ENCODE results near the gene CDHR1.
"Not testable (repeated sequence)": the region's sequence is repeated elsewhere in the genome, so short reads cannot be mapped to it uniquely, and the experiment has no call there.

CDHR1 gene

DNA sequence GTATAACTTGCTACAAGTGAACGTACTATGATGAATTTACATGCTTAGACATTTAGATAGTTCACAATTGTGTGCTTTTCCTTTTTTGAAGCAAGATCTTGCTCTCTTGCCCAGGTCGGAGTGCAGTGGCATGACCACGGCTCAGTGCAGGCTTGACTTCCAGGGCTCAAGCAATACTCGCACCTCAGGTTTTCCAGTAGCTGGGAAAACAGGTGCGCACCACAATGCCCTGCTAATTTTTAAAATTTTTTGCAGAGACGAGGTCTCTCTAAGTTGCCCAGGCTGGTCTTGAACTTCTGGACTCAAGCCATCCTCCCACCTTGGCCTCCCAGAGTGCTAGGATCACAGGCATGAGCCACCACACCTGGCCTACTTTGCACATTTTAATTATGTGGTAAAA, 18.9 kb upstream of the CDHR1 start:
- no peak for DNase-seq

DNA sequence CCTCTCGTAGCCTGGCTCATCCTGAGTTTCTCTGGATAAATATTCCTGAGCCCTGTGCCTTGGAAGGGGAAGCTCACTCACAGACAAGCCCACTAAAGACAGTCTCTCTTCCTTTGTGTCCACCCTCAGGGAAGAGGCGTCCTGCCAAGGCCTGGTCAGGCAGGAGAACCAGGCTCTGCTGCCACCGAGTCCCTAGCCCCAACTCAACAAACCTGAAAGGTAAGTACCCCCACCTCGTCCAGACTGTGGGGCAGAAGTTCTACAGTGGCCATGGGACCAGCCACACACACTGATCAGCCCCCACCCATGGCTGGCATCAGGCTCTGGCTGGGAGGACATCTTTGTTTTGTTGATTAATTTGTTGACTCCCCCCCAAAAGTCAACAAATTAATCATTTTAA, 18.0 kb upstream of the CDHR1 start:
- DNase-seq = no peak

DNA sequence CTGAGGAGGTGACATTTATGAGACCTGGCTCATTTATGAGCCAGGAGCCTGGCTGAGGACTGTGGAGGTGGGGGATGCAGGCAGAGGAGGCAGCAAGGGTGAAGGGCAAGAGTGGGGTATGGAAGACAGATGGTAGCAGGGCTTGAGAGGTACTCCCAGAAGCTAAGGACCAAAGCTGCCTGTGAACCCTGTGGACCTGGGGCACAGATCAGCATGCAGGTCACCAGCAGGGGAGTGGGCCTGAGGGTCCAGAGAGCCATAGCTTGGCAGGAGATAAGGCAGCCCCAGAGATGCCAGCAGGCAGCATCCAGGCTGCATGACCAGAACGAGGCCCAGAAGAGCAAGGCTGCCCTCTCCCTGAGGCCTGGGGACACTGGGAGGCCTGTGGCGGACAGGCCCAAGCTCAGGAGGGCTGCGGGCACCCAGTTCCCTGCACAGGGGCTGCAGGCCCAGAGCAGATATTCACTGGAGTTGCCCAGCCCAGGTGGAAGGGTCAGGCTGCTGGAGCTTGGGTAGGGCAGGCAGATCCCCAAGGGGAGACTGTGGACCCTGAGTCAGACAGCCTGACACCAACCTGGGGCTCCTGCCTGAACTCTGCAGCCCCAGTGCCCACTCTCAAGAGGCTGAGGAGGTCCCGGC, 17.4 kb upstream of the CDHR1 start:
- DNase-seq = no peak

DNA sequence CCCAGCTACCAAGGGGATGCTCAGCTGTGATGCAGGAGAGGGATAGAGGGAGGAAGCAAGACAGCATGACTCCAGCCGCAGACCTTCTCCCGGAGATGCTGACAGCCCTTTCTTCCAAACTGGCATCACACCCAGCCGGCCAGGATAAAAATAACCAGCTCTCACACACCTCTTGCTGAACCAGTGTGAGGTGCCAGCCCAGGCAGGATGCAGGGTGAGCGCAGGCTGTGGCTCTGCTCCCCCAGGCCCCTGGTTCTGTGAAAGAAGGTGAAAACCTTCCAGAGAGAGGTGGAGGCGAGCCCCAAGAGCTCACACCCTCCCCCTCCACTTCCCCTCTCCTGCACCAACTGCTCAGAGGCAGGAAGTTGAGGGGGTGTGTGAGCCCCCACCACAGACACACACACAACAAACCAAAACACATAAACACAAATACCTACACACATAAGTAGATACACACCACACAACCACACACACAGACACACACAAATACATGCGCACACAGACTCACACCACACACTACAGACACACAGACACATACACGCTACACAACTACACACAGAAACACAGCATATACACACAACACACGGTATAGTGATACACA, 16.7 kb upstream of the CDHR1 start:
- DNase-seq = peak; percentile 76

DNA sequence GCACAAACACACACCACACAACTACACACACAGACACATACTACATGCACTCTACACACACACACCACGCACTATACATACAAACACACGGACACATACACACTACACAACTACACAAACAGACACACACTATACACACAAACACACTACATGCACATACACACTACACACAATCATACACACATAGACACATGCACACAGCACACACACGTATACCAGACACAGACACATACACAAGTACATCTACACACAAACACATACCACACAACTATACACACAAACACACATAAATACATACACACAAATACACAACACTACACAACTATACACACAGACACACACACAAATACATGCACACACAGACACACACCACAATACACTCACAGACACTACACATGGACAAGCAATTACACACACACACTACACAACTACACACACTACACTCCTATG, 16.2 kb upstream of the CDHR1 start:
- DNase-seq = no peak

DNA sequence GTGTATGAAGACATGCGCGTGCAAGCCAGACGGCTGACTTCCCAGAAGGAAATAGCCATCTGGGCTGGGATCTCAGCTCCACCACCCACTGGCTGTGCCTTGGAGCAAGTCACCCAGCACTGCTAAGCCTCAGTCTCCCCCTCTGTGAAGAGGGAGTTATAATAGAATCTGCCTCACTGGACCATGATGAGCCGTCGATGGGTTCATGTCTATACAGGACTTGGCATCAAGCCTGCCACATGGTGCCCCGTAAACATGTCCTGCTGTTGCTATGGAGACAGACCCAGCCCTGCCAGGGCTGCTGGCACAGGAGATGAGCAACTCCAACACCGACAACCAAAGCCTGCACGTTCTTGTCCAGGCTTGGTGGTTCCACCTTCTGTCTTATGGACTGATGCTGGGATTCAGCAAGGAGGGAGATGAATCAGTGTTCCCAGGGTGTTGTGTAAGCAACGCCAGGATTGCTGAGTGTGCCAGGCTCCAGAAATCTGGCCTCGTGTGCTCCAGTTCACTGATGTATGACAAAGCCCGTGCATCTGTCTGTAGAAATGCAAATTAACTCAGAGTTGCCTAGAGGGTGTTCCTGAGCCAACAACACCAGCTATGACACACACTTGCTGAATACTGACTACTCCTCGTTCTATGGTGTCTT, 15.2 kb upstream of the CDHR1 start:
- peak; percentile 38 for DNase-seq

DNA sequence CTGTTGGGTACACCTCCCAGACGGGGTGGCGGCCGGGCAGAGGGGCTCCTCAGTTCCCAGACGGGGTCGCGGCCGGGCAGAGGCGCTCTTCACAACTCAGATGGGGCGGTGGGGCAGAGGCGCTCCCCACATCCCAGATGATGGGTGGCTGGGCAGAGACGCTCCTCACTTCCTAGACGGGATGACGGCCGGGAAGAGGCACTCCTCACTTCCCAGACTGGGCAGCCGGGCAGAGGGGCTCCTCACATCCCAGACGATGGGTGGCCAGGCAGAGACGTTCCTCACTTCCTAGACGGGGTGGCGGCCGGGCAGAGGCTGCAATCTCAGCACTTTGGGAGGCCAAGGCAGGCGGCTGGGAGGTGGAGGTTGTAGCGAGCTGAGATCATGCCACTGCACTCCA, 14.0 kb upstream of the CDHR1 start:
- DNase-seq = not testable (repeated sequence)

DNA sequence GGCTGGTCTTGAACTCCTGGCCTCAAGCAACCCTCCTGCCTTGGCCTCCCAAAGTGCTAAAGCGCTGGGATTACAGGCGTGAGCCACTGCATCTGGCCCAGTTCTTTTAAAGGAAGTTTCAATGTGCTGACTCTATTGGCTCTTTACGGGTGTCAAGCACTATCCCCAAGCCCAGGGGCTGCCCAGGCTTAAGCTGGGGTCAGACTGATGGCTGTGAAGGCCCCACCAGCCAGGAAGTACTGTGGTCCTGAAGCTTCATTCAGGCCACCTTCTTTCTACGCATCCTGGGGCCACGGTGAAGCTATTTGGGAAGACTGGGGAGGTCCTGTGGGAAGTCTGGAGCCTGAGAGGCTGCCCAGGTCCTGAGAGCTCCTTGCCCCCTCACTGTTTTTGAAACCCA, 12.7 kb upstream of the CDHR1 start:
- DNase-seq = no peak

DNA sequence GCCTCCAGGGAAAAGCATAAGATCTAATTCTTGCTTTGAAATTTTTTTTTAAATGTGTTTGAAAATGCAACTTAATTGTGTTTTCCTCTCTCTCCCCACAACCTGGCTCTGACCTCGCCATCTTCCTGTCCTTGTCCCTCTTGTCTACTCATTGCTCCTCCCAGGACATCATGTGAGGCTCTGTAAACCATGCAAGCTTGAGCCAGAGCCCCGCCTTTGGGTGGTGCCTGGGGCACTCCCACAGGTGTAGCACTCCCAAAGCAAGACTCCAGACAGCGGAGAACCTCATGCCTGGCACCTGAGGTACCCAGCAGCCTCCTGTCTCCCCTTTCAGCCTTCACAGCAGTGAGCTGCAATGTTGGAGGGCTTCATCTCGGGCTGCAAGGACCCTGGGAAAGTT, 9.8 kb upstream of the CDHR1 start:
- no peak for DNase-seq

DNA sequence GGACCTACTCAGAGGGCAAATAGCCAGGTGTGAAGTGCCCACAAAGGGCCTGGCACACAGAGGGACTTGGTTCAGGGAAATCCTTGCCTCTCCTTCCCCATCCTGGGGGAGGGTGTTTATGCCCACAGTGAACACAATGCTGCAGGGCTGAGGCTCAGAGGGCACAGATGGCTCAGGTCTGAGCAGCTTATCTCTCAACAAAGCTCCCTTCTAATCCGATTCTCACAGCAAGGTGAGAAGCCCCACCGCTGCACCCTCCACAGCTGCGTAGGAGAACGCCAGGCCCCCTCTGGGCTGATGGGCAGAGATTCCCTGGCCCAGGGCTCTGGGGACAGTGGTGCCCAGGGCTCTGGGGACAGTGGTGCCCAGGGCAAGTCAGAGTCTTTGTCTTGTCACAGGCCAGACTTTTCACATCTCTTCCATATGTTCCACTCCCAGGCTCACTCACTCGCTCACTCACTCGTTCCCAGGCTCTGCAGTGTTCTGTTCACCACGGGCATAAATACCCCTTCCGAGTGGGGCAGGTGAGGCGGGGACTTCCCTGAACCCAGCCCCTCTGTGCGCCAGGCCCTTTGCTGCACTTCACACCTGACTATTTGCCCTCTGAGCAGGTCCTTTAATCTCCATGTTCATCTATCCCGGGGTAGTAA, 8.7 kb upstream of the CDHR1 start:
- DNase-seq = no peak

DNA sequence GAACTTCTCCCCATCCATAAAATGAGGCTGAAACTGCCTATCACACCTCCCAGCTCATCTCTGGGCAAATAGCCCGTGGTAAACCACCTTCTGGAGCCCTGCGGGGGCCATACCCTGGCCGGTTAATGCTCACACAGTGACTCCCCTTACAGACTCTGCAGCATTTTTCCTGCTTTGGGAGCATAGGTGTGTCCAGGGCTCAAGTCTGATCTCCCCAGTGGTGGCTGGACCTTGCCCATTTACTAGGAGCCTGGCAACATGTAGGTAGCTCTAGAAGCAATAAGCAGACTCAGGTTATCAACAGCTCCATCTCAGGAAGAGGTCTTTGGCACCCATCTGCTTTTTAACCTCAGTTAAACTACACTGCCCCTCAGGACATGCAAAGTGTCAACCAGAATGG, 5.5 kb upstream of the CDHR1 start:
- DNase-seq = no peak

DNA sequence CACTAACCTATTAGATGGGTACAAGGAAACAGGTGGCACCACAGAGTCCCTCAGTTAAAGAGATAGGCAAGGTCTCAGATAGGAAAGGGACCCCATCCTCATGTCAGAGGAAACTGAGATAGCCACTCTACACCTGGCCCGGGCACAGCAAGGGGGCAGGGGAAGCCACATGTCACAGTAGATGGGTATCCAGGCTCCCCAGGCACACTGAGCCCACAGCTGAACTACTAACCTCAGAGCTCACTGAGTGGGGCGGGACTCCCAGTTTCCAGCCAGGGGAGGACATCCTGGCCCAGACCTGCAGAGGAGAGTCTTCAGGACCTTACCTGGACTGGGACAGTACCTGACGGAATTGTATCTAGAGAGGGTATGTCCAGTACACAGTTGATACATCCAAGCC, 3.7 kb upstream of the CDHR1 start:
- no peak for DNase-seq

DNA sequence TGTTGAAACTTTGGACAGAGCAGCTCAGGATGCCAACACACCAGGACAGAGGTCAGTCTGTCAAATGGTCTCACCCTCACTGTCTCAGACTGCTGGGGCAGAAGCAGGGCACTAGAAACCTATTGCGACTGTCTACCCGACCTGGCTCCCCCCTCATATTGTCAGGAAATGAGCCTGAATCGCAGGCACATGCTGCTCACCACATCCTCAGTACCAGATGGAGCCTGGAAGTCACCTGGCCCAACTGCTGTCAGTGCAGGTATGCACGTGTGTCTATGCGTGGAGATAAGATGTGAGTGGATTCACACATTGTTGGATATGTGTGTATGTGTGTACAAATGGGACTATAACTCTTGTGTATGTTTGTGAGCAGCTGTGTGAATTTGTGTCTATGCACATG, 3.2 kb upstream of the CDHR1 start:
- peak; percentile 40 for DNase-seq

DNA sequence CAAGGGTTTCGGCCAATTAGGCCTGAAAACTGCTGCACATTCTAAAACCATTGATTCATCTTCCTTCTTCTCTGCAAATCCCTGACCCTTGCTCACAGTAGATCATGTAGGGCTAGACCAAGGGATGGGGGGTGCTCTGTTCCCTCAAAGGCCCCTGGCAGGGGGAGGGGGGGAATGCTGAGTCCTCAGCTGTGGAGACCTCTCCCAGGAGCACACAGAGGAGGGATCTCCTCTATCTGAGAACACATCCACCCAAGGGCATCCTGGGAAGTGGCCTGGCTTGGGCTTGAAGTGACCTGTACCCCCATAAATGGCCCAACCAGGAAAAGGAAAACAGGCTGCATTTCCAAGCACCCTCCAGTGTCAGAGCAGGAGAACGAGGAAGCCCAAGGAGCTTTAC, 1.0 kb upstream of the CDHR1 start:
- DNase-seq = no peak

DNA sequence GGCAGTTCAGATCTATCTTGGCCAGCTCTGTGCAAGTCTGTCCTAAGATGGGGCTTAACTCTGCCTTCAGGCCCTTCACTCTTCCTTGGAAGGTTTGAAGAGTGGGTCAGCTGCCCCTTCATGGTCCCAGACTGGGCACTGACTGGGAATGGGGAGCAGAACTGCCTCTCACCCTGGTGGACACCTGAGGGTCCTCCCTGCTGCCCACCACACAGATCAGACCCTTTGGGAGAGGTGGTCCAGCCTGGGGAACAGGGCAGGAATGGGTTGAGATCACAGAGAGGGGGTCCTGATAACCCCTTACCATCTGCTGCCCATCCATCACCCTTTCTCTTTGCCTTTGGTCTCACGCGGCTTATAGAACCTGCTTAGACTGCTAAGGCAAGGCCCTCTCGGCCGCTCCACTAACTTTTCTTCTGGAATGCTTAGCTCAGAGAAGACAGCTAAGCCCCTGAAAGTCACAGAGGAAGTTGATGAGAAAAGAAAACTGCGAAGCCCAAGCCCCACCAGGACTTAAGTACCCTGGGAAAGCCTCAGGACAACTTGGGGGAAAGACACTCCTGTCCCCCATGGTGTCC, 402 bp upstream of the CDHR1 start:
- no peak for DNase-seq

DNA sequence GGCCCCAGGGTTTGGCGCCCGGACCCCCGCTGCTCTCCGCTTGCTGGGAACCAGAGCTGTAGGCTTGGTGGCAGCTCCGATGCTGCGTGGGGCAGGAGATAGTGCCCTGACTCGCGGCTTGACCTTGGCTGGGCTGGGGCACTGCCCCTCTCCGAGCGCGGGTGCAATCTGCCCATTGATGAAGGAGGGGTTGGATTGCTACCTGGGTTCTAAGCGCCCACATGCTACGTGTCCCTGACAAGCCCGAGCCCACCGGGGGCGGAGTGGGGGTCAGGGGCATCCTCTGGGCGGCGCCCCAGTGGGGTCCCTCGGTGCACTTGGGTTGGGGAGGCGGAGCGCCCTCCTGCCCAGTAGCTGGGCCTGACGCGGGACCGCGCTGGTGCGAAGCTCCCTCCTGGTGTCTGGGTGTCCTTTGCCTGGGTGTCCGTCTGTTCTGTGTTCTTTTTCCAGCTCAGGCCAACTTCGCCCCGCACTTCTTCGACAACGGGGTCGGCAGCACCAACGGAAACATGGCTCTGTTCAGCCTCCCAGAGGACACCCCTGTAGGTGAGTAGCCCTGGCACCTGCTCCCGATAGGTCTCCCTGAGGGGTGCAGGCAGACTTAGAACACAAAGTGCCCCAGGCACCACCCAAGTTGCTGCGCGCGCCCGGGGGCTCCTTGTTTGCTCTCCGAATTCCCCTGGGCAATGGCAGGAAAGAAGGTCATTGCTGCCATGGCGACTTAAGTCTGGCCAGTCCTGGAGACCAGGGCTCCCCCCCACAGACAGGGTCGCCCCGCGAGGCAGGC, 900 bp downstream of the CDHR1 start:
- no peak for DNase-seq

DNA sequence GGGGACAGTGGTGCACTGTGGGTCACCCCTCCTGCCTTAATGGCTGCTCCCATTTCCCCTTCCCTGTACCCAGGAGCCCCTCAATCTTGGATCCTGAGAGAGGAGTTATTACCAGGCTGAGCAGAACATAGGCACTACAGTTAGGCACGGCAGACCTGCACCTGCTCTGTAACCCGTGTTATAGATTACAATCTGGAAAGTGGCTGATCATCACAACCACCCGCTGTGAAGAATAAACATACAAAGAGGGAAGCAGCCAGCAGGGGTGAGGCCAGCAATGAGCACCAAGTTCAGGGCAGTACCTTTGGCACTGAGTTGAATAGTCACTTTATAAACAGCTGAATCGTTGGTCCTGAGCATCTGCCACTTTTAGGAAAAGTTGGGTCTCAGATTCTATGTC, 1.7 kb downstream of the CDHR1 start:
- no peak for DNase-seq

DNA sequence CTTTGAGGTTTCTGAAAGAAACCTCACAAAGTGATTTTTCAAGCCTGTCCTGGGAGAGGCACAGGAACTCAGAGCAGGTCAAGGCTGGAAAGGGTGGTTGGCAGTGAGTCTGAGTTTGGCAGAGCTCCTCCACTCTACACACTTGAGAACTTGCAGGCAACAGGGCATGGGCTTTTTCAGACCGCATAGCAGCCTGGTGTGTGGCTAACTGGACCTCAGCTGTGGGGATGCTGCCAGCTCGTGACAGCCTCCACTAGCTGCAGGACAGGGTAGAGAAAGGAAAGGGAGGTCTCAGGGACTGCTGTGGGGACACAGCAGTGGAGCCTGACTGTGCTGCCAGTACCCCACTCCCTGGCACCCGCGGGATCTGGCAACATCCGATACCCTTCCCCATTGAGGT, 2.6 kb downstream of the CDHR1 start:
- DNase-seq = no peak

DNA sequence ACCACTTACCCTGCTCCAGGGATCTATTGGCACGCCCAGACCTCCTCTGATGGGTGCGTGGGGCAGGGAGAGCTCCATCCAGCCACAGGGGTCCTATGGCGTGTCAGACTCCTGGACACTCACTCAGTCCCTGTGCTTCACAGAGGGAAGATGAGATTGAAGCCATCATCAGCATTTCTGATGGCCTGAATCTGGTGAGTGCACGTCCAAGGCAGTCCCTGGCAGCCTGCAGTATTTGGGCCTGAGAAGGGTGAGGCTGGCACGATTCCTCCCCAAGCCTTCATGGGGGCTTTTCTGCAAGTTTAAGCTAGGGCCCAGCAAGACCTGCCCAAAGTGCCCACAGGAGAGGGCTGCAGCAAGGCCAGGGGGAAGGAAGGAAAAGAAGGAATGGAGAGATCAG, 3.3 kb downstream of the CDHR1 start:
- DNase-seq = no peak

DNA sequence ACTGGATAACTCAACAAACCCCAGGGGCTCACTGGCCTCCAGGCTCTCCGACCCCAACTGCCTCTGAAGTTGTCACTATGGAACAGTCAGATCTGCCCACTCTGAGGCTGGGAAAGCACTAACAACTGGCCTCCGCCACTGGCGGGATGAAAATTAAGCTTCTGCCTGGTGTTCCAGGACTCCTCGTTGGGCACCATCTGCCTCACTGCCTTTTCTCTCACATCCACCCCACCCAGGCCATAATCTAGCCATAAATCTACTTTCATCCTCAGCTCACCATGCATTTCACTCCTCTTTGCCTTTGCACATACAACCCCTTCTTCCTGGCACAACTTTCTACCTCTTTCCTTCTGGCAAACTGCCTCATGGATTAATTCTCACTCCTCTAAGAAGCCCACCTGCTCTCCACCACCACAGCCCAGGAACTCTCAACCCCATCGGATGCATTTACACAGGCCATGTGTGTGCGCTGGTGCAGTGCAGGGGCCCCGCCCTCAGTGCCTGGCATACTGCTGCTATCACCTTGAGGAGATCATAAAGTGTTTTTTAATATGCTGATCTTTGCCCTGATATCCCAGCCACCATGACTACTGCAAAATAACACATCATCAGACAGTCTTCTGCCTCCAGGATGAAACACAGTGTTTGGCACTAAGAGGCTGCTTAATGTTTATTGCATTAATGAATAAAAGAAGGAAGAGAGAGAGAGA, 4.0 kb downstream of the CDHR1 start:
- DNase-seq = no peak

DNA sequence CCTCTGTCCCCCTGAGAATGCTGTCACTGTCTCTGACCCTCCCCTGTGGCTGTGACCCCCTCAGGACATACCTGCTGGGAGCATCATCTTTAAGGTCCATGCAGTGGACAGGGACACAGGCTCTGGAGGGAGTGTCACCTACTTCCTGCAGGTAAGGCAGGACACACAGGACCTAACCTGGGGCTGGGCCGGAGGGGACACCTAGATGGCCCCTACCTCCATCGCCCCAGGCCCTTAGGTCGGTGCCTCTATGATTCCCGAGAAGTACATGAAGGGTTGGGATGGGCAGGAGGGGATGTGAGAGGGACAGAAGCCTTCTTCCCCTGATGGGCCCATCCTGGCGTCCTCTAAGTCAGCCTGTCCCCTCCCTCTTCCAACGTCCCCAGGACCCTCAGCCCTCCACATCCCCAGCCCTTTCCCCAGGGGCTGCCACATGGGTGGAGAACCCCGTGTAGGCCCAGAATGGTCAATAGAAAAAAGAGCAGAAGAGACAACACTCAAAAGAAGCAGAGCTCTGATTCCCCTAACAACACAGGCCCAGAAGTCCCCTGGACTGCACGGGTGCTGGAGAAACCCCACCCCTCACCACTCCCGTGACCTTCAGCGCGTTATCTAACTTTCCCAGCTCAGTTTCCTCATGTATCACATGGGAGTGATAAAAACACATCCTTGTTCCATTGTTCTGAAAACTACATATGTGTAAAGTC, 6.4 kb downstream of the CDHR1 start:
- no peak for DNase-seq

DNA sequence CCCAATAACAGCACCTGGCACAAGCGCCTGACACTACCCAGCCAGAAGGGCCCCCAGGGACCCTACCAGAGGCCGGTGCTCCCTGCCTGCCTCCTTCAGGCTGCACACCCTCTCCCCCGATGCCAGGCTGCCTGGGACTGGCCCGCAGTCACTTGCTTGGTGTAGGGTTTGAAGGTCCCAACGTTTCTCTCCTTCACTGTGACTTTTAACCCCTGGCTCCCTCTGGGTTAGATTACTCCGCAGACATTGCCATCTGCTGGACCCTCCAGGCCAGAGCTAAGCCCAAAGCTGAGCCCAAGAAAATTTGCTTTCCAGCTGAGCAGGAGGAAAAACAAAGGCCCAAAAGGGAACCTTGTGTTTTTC, 6.9 kb downstream of the CDHR1 start:
- no peak for DNase-seq
